DMS114 treated with DMSO at 0.1 percent for 48 hours (cell line): ENCODE measurements around the gene NCOA3.

Source experiments
- DNase-seq: peaks from one replicate; lab custom pipeline; 2025; ENCODE audit not compliant: unreplicated experiment; lab: John Stamatoyannopoulos, UW

NCOA3 gene

GRCh38 chr20:47664068-47664437 is 162.4 kb downstream of the NCOA3 start:
- DNase-seq: no peak

GRCh38 chr20:47664744-47665143 is 163.1 kb downstream of the NCOA3 start:
- no peak for DNase-seq

- no peak for DNase-seq
Observed at GRCh38 chr20:47665221-47665991, 163.7 kb downstream of the NCOA3 start.

- no peak for DNase-seq
Observed at GRCh38 chr20:47666304-47666703, 164.6 kb downstream of the NCOA3 start.

GRCh38 chr20:47667086-47667485 is 165.4 kb downstream of the NCOA3 start:
- DNase-seq: no peak

GRCh38 chr20:47667531-47668312 is 166.0 kb downstream of the NCOA3 start:
- no peak for DNase-seq

GRCh38 chr20:47668313-47669151 is 166.8 kb downstream of the NCOA3 start:
- DNase-seq: no peak

GRCh38 chr20:47669152-47669425 is 167.4 kb downstream of the NCOA3 start:
- no peak for DNase-seq

GRCh38 chr20:47669489-47669888 is 167.8 kb downstream of the NCOA3 start:
- DNase-seq: no peak

GRCh38 chr20:47669927-47670890 is 168.5 kb downstream of the NCOA3 start:
- DNase-seq: no peak

- DNase-seq: no peak
Observed at GRCh38 chr20:47670913-47671312, 169.2 kb downstream of the NCOA3 start.

GRCh38 chr20:47672166-47672565 is 170.5 kb downstream of the NCOA3 start:
- no peak for DNase-seq

GRCh38 chr20:47672886-47673670 is 171.4 kb downstream of the NCOA3 start:
- DNase-seq: no peak

- DNase-seq: no peak
Observed at GRCh38 chr20:47673671-47673955, 171.9 kb downstream of the NCOA3 start.

- no peak for DNase-seq
Observed at GRCh38 chr20:47674145-47674544, 172.5 kb downstream of the NCOA3 start.

GRCh38 chr20:47674686-47675085 is 173.0 kb downstream of the NCOA3 start:
- DNase-seq: no peak

- no peak for DNase-seq
Observed at GRCh38 chr20:47675190-47676142, 173.8 kb downstream of the NCOA3 start.

GRCh38 chr20:47676219-47676721 is 174.6 kb downstream of the NCOA3 start:
- DNase-seq: no peak
